ENCODE measurements around the gene BCL2L1. TPM values are rescaled to one million over a fixed set of nuclear protein-coding genes. Genes with fewer than 3 reads are reported as not detected.

BCL2L1 gene
- total and polyA plus RNA-seq, 5 donors from 2014 or later: 15.5 to 38.1 (median 18.5) TPM

GRCh38 chr20:31721408-31722256 lies 1.0 kb downstream of the BCL2L1 start:
- no peak for ATAC-seq (ENCODE audit: low read depth in 2 of 2)
- Mint-ChIP-seq H3K4me1 (peaks cover 23 to 57% (median 41%) of the 10 kb centered on the region in 4 donors), H3K4me3 (peak overlapping the region; percentile 79 to 97 (median 96)), H3K27me3 (no peaks in the 10 kb centered on the region), H3K9me3 (no peaks in the 10 kb centered on the region), H3K27ac (peak overlapping the region; percentile 88 to 97 (median 93)), H3K36me3 (peaks cover 13% of the 10 kb centered on the region)
- peaks cover 62% of the 10 kb centered on the region for H3K4me1 ChIP-seq (ENCODE audit: control insufficient read depth, insufficient read depth, low read length, poor library complexity, severe bottlenecking)
- H3K4me3 ChIP-seq (ENCODE audit: low read depth, low read length): peak overlapping the region; percentile 96
- no peaks in the 10 kb centered on the region for H3K36me3 ChIP-seq (ENCODE audit: control insufficient read depth, insufficient read depth, low read length)
- DNase-seq: peak in 1 of 3 donors; percentile 32
- no peaks in the 10 kb centered on the region for H3K9me3 ChIP-seq (ENCODE audit: control insufficient read depth in 2 of 2, low read length in 2 of 2)
- no peaks in the 10 kb centered on the region for H3K27me3 ChIP-seq (ENCODE audit: control insufficient read depth, insufficient read depth, low read length)
- H3K27ac ChIP-seq (ENCODE audit: insufficient read depth, low read length, poor library complexity, severe bottlenecking): peak overlapping the region; percentile 95

- Histone ChIP-seq H3K27ac (ENCODE audit: insufficient read depth, low read length, poor library complexity, severe bottlenecking) (peak overlapping the region; percentile 95), H3K27me3 (ENCODE audit: control insufficient read depth, insufficient read depth, low read length) (no peaks in the 10 kb centered on the region), H3K4me1 (ENCODE audit: control insufficient read depth, insufficient read depth, low read length, poor library complexity, severe bottlenecking) (peaks cover 70% of the 10 kb centered on the region), H3K9me3 (ENCODE audit: control insufficient read depth in 2 of 2, low read length in 2 of 2) (no peaks in the 10 kb centered on the region), H3K4me3 (ENCODE audit: low read depth, low read length) (peak overlapping the region; percentile 96), H3K36me3 (ENCODE audit: control insufficient read depth, insufficient read depth, low read length) (no peaks in the 10 kb centered on the region)
- Mint-ChIP-seq H3K4me1 (peaks cover 23 to 66% (median 50%) of the 10 kb centered on the region in 4 donors), H3K9me3 (no peaks in the 10 kb centered on the region), H3K36me3 (peaks cover 15% of the 10 kb centered on the region), H3K27ac (peak overlapping the region; percentile 88 to 97 (median 93)), H3K27me3 (no peaks in the 10 kb centered on the region), H3K4me3 (peak overlapping the region; percentile 79 to 97 (median 96))
- DNase-seq: peak in 2 of 3 donors; percentile 18 to 52
- no peak for ATAC-seq (ENCODE audit: low read depth in 2 of 2)
Observed at GRCh38 chr20:31720486-31721407, 1.9 kb downstream of the BCL2L1 start.

- ATAC-seq (ENCODE audit: low read depth in 2 of 2) (no peak), DNase-seq (no peak)
- peaks cover 20% of the 10 kb centered on the region for H3K36me3 Mint-ChIP-seq
- peak overlapping the region; percentile 79 to 97 (median 96) for H3K4me3 Mint-ChIP-seq
- H3K9me3 Mint-ChIP-seq: no peaks in the 10 kb centered on the region
- Histone ChIP-seq H3K9me3 (ENCODE audit: control insufficient read depth in 2 of 2, low read length in 2 of 2) (no peaks in the 10 kb centered on the region), H3K4me1 (ENCODE audit: control insufficient read depth, insufficient read depth, low read length, poor library complexity, severe bottlenecking) (peaks cover 77% of the 10 kb centered on the region), H3K27ac (ENCODE audit: insufficient read depth, low read length, poor library complexity, severe bottlenecking) (peak overlapping the region; percentile 95), H3K4me3 (ENCODE audit: low read depth, low read length) (peak overlapping the region; percentile 96), H3K27me3 (ENCODE audit: control insufficient read depth, insufficient read depth, low read length) (no peaks in the 10 kb centered on the region), H3K36me3 (ENCODE audit: control insufficient read depth, insufficient read depth, low read length) (no peaks in the 10 kb centered on the region)
- H3K27me3 Mint-ChIP-seq: no peaks in the 10 kb centered on the region
- H3K27ac Mint-ChIP-seq: peak overlapping the region; percentile 88 to 97 (median 93)
- peaks cover 23 to 75% (median 57%) of the 10 kb centered on the region in 4 donors for H3K4me1 Mint-ChIP-seq
Observed at GRCh38 chr20:31719644-31720485, 2.8 kb downstream of the BCL2L1 start.

- Mint-ChIP-seq H3K9me3 (no peaks in the 10 kb centered on the region), H3K4me3 (peak overlapping the region; percentile 79 to 97 (median 96)), H3K36me3 (peaks cover 26% of the 10 kb centered on the region), H3K27me3 (no peaks in the 10 kb centered on the region), H3K27ac (peak overlapping the region; percentile 71 to 75 (median 73)), H3K4me1 (peaks cover 27 to 83% (median 62%) of the 10 kb centered on the region in 4 donors)
- Histone ChIP-seq H3K27ac (ENCODE audit: insufficient read depth, low read length, poor library complexity, severe bottlenecking) (peak overlapping the region; percentile 95), H3K27me3 (ENCODE audit: control insufficient read depth, insufficient read depth, low read length) (no peaks in the 10 kb centered on the region), H3K36me3 (ENCODE audit: control insufficient read depth, insufficient read depth, low read length) (no peaks in the 10 kb centered on the region), H3K4me1 (ENCODE audit: control insufficient read depth, insufficient read depth, low read length, poor library complexity, severe bottlenecking) (peaks cover 81% of the 10 kb centered on the region), H3K9me3 (ENCODE audit: control insufficient read depth in 2 of 2, low read length in 2 of 2) (no peaks in the 10 kb centered on the region), H3K4me3 (ENCODE audit: low read depth, low read length) (peak overlapping the region; percentile 96)
- DNase-seq: peak in 1 of 3 donors; percentile 28
- ATAC-seq (ENCODE audit: low read depth in 2 of 2): no peak
Observed at GRCh38 chr20:31718952-31719643, 3.6 kb downstream of the BCL2L1 start.

- H3K4me3 ChIP-seq (ENCODE audit: low read depth, low read length): peak overlapping the region; percentile 77
- peaks cover 32 to 94% (median 75%) of the 10 kb centered on the region in 4 donors for H3K4me1 Mint-ChIP-seq
- peak in 2 of 3 donors; percentile 12 to 44 for DNase-seq
- peaks cover 3% of the 10 kb centered on the region for H3K36me3 ChIP-seq (ENCODE audit: control insufficient read depth, insufficient read depth, low read length)
- H3K4me1 ChIP-seq (ENCODE audit: control insufficient read depth, insufficient read depth, low read length, poor library complexity, severe bottlenecking): peaks cover 90% of the 10 kb centered on the region
- H3K36me3 Mint-ChIP-seq: peaks cover 35% of the 10 kb centered on the region
- H3K27ac Mint-ChIP-seq: peak overlapping the region; percentile 75 to 92 (median 90)
- H3K9me3 ChIP-seq (ENCODE audit: control insufficient read depth in 2 of 2, low read length in 2 of 2): no peaks in the 10 kb centered on the region
- no peaks in the 10 kb centered on the region for H3K9me3 Mint-ChIP-seq
- H3K27me3 Mint-ChIP-seq: no peaks in the 10 kb centered on the region
- H3K27me3 ChIP-seq (ENCODE audit: control insufficient read depth, insufficient read depth, low read length): no peaks in the 10 kb centered on the region
- peak overlapping the region; percentile 45 for H3K27ac ChIP-seq (ENCODE audit: insufficient read depth, low read length, poor library complexity, severe bottlenecking)
- H3K4me3 Mint-ChIP-seq: peak overlapping the region; percentile 80 to 96 (median 90)
- peak in 1 of 2 donors; percentile 10 for ATAC-seq (ENCODE audit: low read depth in 2 of 2)
Observed at GRCh38 chr20:31717478-31718201, 5.0 kb downstream of the BCL2L1 start.

- Mint-ChIP-seq H3K36me3 (peaks cover 37% of the 10 kb centered on the region), H3K4me1 (peaks cover 35 to 98% (median 80%) of the 10 kb centered on the region in 4 donors), H3K27me3 (no peaks in the 10 kb centered on the region), H3K4me3 (peak overlapping the region; percentile 80 to 96 (median 90)), H3K27ac (peak overlapping the region; percentile 75 to 92 (median 90)), H3K9me3 (no peaks in the 10 kb centered on the region)
- H3K4me1 ChIP-seq (ENCODE audit: control insufficient read depth, insufficient read depth, low read length, poor library complexity, severe bottlenecking): peaks cover 93% of the 10 kb centered on the region
- ATAC-seq (ENCODE audit: low read depth in 2 of 2): no peak
- peak overlapping the region; percentile 77 for H3K4me3 ChIP-seq (ENCODE audit: low read depth, low read length)
- H3K27me3 ChIP-seq (ENCODE audit: control insufficient read depth, insufficient read depth, low read length): no peaks in the 10 kb centered on the region
- peaks cover 7% of the 10 kb centered on the region for H3K36me3 ChIP-seq (ENCODE audit: control insufficient read depth, insufficient read depth, low read length)
- DNase-seq: no peak
- H3K9me3 ChIP-seq (ENCODE audit: control insufficient read depth in 2 of 2, low read length in 2 of 2): no peaks in the 10 kb centered on the region
- peak overlapping the region; percentile 45 for H3K27ac ChIP-seq (ENCODE audit: insufficient read depth, low read length, poor library complexity, severe bottlenecking)
Observed at GRCh38 chr20:31716818-31717477, 5.7 kb downstream of the BCL2L1 start.
